NCI-H2227 treated with DMSO at 0.1 percent for 48 hours (cell line): ENCODE results near the gene TENT4B.
"Not testable (repeated sequence)": the region's sequence is repeated elsewhere in the genome, so short reads cannot be mapped to it uniquely, and the experiment has no call there.

Experiments
- DNase-seq: peaks from one replicate; lab custom pipeline; 2025; lab: John Stamatoyannopoulos, UW

Gene TENT4B

DNA sequence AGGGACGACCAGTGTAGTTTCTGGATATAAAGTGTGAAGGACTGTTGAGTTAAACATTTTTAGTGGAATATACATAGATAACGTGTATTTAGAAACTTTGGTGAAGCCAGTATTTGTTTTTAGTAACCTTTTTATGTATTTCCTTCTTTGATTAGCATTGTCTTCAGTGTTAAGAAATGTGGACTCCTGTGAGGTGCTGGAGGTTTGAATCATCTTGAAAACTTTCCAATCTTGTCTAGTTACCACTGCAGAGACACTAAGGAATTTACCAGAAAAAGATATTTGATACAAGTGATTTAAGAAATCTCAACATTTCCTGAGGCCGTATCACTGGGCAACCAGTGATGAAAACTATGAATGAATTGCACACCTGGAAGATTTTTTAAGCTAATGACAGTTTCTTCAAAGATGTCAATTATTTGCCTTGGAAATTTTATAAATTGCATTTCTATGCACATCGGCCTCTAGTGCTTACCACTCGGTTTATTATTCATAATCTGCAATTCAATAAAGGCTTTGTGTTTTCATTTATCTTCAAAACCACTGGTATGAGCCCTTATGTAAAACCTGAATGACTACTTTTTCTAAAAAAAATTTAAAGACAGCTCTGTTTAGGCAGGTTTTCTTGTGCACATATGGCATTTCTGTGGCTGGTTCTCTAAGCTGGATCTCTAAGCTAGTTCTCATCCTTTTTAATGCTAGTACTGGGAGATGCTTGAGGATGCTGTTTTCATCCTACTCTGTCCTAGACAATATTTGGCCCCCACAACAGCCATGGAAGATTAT is 81.9 kb downstream of the TENT4B start:
- DNase-seq = no peak

DNA sequence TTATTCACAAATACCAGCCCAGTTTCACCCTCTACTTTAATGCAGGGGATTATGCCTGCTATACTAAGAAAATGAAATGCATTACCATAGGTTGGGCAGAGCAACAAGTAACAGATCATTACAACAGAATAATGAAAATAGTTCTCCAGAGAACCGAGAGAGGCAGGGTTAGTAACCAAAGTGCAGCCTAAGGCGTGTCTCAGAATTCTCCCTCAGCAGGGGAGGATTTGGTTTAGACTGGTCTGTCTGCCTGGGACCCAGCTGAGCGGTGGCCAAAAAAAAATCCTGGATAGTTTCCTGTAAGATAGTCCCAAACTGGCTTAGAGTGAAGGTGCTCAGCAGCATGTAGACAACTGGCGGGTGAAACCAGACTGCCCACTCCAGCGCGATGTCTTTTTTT is 82.5 kb downstream of the TENT4B start:
- no peak for DNase-seq

DNA sequence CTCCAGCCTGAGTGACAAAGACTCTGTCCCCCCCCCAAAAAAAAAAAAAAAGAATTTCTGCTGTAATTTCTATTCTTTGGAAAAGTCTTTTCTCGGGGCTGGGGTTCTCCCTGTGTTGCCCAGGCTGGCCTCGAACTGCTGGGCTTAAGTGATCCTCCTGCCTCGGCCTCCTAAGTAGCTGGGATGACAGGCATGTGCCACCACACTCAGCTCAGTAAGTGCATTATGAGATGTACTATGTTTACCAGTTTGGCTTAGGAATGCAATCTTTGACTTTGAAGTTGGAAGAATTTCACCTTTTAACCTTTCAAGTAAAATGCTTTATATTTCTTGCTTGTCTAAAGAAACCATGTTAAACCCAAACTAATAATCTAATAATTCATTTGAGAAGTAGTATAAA is 85.2 kb downstream of the TENT4B start:
- DNase-seq = no peak

DNA sequence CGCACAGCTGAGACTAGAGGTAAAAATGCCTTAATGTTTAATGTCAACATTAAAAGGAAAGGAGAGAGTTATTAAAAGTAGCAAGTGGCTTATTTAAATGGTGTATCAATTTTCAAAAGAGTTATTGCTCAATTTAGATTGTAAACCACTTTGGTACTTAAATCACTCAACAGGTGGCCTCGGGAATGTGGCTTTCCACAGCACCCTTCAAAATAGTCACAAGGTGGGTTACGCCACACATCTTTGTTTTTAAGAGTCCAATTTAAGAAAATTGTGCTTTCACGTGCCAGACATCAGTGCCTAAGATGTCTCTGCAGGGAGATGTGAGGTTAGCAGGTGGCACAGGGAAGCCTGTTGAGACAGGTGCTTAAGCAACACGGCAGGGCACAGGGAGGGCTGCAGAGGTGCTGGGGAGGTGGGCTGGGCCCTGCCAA is 85.8 kb downstream of the TENT4B start:
- no peak for DNase-seq

DNA sequence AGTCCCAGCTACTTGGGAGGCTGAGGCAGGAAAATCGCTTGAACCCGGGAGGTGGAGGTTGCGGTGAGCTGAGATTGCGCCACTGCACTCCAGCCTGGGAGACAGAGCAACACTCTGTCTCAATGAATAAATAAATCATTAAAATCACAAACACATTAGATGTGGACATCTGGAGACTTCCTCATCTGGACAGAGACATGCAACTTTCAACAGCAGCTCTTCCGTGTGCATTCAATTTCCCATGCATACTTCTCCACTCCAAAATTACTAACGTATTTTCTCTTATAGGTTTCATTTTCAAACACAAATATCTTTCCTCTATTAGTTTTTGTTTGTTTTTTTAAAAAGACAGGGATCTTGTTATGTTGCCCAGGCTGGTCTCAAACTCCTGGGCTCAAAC is 89.9 kb downstream of the TENT4B start:
- not testable (repeated sequence) for DNase-seq

DNA sequence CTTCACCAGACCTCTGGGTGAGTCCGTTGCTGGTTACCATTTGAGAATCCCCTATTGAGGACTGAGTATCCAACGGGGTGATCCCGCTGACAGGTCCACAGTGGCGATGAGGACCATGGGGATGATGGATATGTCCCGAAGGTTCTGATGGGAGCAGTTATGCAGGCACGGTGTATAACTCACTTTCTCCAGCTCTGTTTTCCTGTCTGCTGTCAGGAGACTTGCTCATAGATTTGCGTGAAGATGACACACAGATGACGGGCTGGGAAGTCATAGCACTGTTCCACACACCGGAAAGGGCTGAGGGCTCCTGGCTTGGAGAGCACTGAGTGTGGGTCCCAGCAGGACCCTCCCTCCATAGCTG is 91.0 kb downstream of the TENT4B start:
- DNase-seq = no peak

DNA sequence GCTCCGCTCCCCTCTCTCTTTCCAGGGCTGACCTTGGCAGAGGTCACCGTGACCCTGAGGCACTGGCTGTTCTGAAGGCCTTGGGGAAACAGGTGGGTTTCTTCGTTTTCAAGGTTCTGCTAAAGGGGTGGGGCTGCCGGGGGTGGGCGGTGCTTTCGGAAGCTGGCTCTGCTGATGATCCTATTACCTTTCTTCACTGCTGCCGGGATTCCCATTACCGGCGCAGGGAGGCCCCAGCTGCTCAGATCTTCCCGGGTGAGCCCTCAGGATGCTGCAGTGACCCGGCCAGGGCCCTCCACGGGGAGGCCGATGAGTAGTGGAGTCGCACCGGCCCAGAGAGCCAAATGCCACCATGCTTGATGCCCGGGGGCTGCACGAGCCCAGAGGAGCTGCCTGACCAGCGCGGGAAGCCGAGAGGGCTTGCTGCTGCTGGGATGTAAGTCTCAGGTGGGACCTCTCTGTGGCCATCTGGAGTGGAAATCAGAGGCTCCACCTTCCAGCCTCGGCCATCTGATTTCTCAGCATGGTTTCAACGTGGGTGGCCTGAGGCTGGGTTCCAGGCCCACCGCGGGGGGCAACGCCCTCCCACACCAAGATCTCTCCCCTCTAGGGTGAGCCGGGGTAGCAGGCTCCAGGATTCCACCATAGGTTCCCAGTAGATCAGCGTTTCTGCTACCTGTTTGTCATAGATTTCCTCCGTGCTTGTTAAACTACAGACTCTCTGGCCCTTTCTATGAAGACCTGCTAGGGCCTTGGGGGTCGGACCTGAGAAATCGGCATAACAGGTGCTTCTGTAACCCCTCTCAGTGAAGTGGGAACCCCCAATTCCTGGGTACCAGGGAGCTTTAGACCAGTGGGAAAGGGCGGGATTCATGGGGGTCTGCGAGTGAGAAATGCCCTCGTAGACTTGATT is 91.7 kb downstream of the TENT4B start:
- DNase-seq = no peak

DNA sequence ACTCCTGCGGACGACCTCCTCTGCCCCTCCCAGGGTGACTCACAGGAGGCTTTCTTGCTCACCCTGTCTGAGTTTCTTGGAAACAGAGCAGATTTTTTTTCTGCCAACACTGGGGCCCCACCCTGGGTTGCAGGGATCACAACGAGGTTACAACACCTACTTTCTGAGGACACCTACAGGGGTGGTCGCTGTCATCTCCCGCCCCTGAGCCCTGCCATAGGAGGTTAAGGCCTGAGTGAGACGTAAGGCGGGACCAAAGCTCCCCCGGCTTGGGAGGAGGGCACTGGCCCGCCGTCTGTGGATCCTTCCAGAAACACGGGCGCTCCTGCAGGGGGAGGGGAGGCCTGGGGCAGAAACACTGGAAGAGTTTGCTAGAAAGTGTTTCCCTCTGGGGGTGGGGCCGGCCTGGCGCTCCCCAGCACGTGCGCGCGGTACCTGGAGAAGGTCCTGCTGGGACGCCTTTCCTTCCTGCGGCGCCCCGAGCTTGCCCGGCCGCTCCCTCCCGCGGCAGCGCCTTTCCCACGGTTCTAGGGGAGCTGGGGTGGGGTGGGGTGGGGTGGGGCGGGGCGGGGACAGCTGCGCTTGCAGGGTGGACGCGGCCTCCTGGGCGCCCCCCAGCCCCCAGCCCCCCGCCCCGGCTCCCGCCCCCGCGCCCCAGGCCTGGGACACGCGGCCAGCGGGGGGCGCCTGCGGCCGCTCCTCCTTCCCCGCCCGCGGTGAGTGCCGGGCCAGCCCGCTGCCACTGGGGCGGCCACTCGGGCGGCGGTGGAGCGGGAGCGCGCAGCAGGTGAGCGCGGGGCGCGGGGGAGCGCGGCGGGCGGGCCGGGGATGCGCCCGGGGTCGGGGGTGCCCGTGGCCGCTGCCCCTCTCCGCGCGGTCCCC is 92.6 kb downstream of the TENT4B start:
- DNase-seq = no peak

DNA sequence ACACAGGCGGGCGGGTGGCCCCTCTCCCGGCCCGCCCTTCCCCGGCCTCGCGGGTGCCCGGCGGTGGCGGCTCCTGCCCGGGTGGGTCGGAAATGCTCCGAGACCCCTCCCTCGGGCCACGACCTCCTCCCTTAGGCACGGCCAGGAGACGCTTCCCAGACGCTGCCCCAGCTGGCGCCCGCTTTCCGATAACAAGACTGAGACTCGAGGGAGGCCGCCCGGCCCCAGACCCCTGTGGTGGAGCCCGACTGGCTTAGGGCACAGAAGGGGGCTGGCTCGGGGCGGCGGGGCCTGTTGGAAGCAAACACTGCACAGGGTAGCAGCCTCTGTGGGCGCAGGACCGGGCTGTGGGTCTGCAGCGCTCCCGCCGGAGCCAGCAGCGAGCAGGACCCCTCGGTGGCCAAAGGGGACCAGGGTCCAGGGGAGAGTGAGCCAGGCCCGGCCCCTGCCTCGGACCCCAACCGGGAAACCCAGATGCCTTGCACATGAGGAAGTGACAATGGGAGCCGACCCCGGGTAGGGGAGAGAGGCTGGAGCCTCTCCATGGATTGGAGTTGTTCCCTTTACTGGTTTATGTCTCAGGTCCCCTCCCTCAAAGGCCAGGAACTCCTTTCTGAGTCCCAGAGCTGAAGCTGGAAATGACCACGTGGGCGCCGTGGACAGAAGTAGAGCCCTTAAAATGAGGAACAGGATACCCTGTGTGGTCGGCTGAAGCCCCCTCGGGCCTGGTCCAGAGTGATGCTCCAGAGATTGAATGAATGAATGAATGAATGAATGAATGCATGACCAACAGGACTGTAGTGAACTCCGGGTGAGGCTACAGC is 93.4 kb downstream of the TENT4B start:
- no peak for DNase-seq

DNA sequence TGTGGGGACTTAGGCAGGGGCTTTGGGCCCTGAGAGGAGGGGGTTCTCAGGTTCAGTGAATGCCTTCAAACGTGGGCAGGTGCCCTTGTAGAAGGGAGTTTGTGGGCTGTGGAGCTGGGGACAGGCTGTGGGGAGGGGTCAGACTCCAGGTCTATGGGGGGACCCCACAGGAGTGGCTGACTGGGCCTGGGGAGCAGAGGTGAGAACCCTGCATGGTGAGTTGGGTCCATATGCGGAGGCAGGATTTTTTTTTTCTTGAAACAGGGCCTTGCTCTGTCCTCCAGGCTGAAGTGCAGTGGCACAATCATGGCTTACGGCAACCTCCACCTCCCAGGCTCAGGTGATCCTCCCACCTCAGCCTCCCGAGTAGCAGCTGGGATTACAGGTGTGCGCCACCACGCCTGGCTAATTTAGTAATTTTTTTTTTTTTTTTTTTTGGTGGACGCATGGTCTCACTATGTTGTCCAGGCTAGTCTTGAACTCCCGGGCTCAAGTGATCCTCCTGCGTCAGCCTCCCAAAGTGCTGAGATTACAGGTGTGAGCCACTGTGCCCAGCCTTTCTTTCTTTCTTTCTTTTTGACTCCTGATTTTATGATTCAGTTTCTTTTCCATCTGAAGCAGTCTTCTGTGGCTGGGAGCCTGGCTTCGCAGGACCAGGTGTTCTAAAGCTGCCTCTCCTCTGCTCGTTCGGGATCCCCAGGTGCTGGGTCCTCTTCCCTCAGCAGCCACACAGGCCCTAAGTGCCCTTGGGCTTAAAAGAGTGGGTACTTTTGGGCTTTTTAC is 94.2 kb downstream of the TENT4B start:
- no peak for DNase-seq

DNA sequence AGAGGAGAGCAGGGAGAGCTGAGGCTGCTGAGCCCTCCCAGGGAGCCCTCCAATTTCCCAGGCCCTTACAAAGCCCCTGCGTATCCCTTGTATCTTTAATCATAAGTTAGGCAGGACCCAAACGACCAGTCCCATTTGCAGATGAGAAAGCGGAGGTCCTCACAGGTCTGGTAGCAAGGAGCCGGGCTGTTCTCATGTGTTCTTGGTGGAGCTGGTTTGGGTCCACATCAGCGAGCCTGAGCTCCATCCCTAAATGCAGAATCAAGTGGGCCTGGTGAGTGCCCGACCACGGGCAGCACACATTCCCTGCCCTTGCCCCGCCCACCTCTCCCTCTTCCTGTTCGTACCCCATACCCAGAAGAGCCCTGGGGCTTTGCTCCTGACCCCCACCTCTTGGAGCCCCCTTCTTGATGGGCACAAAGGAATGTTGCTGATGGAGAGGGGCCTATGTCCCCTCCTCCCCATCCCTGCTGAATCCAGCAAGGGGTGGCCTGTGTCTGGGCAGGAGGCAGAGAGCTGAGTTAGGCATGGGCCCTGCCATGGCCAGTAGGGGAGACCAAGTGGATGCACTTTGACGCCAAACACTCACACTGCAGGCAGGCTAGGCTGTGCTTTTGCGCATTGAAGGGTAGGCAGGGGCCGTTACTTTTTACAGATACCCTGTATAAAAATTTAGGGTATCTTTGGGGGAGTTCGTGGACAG is 95.0 kb downstream of the TENT4B start:
- no peak for DNase-seq

DNA sequence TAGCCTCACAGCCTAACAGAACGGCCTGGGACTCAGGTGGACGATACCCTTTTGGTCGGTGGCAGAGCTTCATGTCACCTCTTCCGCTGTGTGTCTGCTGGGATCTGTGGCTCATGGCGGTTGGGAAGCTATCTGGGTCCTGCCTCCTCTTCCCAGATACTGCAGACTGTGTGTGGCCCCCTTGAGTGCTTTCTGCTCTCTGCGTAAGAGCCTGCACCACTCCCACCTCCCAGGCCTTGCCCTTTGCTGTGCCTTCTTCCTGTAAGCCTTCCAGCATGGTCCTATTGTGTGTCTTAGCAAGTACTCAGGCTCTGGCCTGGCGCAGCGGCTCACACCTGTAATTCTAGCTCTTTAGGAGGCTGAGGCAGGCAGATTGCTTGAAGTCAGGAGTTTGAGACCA is 95.7 kb downstream of the TENT4B start:
- DNase-seq = no peak

DNA sequence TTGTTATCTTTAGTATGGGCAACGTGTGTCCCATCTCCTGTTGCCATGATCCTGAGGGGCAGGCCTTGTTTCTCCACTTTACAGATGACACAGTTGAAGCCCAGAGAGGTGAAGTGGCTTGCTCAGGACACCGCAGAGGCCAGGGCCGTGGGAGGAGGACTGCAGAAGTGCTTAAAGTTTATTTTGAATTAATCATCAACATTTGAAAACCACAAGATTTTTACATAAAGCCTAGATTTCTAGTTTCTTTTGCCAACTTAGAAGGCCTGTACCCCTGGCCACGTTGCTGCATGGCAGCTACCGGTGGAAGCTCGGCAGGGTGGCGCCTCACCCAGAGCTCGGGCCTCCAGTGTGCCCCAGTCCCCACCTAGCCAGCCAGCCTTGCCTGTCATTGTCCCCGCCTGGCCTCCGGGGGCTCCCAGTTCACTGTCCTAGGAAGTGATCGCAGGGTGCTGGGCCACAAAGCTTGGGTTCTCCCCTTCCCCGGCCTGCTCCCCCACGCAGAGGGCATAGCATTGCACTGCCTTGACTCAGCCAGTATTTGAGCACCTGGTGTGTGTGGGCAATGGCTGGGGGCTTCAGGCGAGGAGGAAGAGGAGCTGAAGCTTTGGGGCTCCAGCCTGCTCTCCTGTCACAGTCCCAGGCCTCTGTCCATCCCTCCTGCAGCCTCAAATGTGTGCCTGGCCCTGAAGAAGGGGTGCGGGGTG is 98.4 kb downstream of the TENT4B start:
- no peak for DNase-seq

DNA sequence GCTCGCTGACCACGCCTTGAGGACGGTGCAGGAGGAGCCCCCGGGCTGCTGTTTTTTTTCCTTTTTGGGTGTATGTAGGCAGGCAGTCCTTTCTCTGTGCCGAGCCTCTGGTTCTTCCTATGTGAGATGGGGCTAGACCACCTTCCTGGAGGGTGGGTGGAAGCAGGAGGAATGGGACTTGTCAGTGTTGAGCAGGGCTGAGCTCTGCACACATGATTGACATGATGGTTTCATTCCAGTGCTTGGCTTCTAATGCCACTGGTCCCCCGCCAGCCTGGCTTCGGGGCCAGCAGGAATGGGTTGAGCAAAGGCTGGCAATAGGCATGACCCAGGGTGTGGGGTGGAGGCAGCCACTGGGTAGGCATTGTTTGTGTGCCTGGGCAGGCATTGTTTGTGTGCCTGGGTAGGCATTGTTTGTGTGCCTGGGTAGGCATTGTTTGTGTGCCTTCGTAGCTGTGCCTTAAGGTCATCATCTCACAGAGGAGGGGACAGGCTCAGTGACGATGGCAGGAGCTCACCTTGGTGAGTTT is 99.0 kb downstream of the TENT4B start:
- DNase-seq = no peak

DNA sequence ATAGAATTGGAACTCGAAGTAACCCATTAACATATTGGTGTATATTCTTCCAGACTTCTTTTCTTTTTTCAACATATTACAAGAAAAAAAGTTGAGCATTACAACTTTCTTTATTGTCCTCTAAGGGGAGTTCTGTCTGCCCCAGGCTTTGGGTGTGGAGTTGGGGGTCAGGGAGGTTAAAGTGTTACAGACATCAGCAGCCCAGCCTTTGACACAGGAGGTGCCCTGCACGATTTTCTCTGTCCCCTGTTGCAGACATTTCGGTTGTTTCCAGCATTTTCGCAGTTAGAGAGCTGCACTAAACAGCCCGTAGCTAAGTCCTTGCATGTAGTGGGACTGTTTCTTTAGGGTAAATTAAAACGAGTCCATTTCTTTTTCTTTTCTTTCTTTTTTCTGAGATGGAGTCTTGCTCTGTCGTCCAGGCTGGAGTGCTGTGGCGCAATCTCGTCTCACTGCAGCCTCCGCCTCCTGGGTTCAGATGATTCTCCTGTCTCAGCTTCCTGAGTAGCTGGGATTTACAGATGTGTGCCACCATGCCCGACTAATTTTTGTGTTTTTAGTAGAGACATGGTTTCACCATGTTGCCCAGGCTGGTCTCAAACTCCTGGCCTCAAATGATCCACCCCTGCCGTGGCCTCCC is 99.9 kb downstream of the TENT4B start:
- DNase-seq = no peak

DNA sequence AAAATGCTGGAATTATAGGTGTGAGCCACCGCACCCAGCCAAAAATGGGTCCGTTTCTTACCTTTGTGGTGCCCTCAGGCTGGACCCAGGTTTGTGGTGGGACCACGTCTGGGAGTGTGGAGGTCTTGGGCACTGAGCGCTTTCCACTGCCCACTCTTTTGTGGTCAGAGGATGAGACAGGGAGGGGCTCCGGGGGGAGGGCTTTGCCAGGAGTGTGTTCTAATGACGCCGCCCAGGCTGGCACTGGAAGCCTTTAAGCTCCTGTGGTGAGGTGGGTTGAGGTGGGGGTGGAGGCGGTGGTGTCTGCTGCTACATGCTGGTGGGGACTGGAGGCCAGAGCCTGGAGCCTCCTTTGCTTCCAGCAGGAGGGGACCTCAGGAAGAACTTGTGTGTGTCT is 100.4 kb downstream of the TENT4B start:
- DNase-seq = no peak

DNA sequence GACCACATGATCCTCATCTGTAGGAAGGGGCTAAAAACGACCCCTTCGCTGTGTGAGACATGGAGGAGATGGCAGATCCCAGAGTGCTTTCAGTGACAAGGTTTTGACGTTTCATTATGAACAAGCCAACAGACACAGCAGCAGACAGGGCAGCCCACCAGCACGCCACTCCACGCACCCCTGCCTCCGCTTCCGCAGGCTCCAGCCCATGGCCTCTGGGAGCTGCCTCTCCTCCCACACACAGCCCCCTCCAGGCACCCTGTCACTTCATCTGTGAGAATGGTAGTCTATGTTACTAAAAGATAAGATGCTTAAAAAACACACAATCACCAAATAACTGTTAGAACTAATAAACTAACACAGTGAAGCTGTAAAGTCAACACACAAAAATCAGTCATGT is 101.0 kb downstream of the TENT4B start:
- DNase-seq = no peak

DNA sequence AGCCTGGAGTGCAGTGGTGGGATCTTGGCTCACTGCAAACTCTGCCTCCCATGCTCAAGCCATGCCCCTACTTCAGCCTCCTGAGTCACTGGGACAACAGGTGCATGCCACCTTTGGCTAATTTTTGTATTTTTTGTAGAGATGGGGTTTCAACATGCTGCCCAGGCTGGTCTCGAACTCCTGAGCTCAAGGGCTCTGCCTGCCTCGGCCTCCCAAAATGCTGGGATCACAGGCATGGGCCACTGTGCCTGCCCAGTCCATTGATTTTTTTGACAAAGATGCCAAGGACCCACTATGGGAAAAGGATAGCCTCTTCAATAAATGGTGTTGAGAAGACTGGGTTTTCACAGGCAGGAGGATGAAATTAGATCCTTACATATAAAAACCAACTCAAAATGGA is 102.4 kb downstream of the TENT4B start:
- DNase-seq = no peak

DNA sequence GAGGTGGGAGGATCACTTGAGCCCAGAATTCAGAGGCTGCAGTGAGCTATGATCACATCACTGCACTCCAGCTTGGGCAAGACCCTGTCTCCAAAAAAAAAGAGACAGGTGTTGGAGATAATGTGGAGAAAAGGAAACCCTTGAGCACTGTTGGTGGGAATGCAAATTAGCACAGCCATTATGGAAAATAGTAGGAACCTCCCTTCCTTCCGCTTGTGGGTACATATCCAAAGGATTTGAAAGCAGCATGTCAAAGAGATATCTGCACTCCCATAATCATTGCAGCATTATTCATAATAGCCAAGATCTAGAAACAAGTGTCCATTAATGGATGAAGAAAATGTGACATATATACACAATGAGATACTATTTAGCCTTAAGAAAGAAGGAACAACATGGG is 103.5 kb downstream of the TENT4B start:
- DNase-seq = no peak
